Karpas-422 (cell line): ENCODE results near the gene BANF2. TPM values are rescaled to one million over a fixed set of nuclear protein-coding genes. Genes with fewer than 3 reads are reported as not detected.

Experiments used
- DNase-seq: peaks from one replicate; pipeline ENCODE4 v3.0.0-alpha.2; 2015
- H2AFZ ChIP-seq: fragments of 200-600 bp; sonication (generic); 2 replicates; pipeline ENCODE4 v1.6.1; 2014; ENCODE audit warnings: antibody characterized with exemption, low read length, mixed read lengths
- H3K27ac ChIP-seq: fragments of 200-600 bp; sonication (generic); 2 replicates; pipeline ENCODE4 v1.5.1; 2014; ENCODE audit warnings: mild to moderate bottlenecking, low read length, moderate library complexity
- H3K27me3 ChIP-seq: fragments of 200-600 bp; sonication (generic); 2 replicates; pipeline ENCODE4 v1.6.1; 2014; ENCODE audit warnings: low read length, mixed read lengths
- H3K36me3 ChIP-seq: fragments of 200-600 bp; sonication (generic); 2 replicates; pipeline ENCODE4 v1.6.1; 2014; ENCODE audit warnings: low read length, mixed read lengths; ENCODE audit not compliant: insufficient read depth
- H3K4me1 ChIP-seq: fragments of 200-600 bp; sonication (generic); 2 replicates; pipeline ENCODE4 v1.6.1; 2014; ENCODE audit warnings: mild to moderate bottlenecking, low read length, mixed read lengths
- H3K4me2 ChIP-seq: fragments of 200-600 bp; sonication (generic); 2 replicates; pipeline ENCODE4 v1.6.1; 2014; ENCODE audit warnings: low read length, low read depth, mild to moderate bottlenecking; ENCODE audit not compliant: poor library complexity, severe bottlenecking
- H3K4me3 ChIP-seq: fragments of 200-600 bp; sonication (generic); 2 replicates; pipeline ENCODE4 v1.5.1; 2014; ENCODE audit warnings: mild to moderate bottlenecking, antibody characterized with exemption, low read length, mixed read lengths
- H3K79me2 ChIP-seq: fragments of 200-600 bp; sonication (generic); 2 replicates; pipeline ENCODE4 v1.6.1; 2014; ENCODE audit warnings: mild to moderate bottlenecking, low read length, mixed read lengths
- H3K9ac ChIP-seq: fragments of 200-600 bp; sonication (generic); 2 replicates; pipeline ENCODE4 v1.6.0; 2014; ENCODE audit warnings: low read length
- H3K9me2 ChIP-seq: fragments of 200-600 bp; sonication (generic), shearing (Covaris generic); replicated peaks from 2 replicates; pipeline ENCODE4 v1.6.0; 2014; ENCODE audit warnings: mild to moderate bottlenecking, low read length, moderate library complexity; ENCODE audit not compliant: insufficient read depth
- H3K9me3 ChIP-seq: fragments of 300-700, 200-600 bp; sonication (generic); 2 replicates; pipeline ENCODE4 v1.6.1; 2014; ENCODE audit warnings: low read length, mixed read lengths
- H4K20me1 ChIP-seq: fragments of 200-600 bp; sonication (generic); 2 replicates; pipeline ENCODE4 v1.6.1; 2014; ENCODE audit warnings: mild to moderate bottlenecking, antibody characterized with exemption, low read length, low read depth; ENCODE audit not compliant: insufficient read depth
- total RNA-seq: library from RNA; depleted of rRNA; stranded (reverse); fragments of >200 nt; shearing (Covaris generic); gene quantifications from 2 replicates; pipeline ENCODE4 v1.2.3, GENCODE V29; 2014; ENCODE audit warnings: low replicate concordance

Gene BANF2
- total RNA-seq, 1 experiment from 2014 or later, result not detected

DNA sequence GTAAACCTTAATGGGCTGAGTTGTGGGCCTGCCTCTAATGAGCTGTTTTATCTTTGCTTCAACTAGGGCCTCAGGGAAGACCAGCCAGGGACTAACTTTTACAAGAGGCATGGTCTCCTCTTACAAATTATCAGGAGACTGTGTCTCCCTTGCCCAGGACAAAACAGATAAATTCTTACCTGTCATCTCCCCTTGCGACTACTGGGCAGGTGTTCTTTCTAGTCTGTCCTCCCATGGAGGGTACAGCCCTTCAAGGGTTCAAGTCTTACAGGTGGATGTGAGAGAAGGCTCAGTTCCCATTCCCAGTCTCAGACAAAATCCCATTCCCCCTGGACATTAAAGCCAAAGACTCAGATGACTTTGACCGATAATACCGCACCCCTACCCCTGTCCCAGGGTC is 31.3 kb upstream of the BANF2 start:
- Histone ChIP-seq H3K9ac (no peak overlapping the region), H3K27me3 (no peaks in the 10 kb centered on the region), H3K9me2 (no peaks in the 10 kb centered on the region), H4K20me1 (peaks cover 13% of the 10 kb centered on the region; the same call in 1 of the 2 replicates), H3K4me2 (no peak overlapping the region), H3K79me2 (no peaks in the 10 kb centered on the region), H3K4me3 (no peak overlapping the region), H3K36me3 (no peaks in the 10 kb centered on the region), H3K9me3 (no peaks in the 10 kb centered on the region), H3K27ac (no peak overlapping the region), H2AFZ (no peak overlapping the region), H3K4me1 (no peaks in the 10 kb centered on the region)
- DNase-seq, result no peak

DNA sequence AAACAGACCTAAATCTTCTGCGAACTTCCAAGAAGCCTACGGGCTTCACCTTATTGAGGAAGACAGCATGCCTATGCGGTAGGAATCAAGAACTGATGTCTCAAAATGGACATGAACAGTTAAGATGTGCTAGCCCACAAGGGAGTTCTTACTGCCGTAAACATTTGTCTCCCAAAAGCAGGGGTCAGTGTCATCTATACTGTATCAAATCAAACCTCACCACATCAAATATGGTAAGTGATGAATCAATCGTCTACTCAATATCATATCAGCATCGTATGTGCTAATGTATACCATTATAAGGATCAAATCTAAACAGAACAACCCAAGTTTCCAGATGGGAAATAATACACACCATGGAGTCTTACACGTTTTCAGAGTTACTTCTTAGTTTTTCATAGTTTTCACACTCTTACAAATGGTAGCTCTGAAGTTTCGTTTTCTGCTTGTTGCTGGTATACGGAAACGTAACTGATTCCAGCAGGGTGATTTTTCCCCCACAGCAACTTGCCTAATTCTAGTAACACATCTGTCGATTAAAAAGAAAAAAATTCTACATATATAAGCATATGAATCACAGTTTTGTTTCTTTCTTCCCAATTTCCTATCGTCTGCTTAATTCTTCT is 30.3 kb upstream of the BANF2 start:
- no peak for DNase-seq
- no peaks in the 10 kb centered on the region for H3K27me3 ChIP-seq
- H3K4me2 ChIP-seq, result no peak overlapping the region
- peaks cover 7% of the 10 kb centered on the region; the same call in 1 of the 2 replicates for H4K20me1 ChIP-seq
- H2AFZ ChIP-seq, result no peak overlapping the region
- no peaks in the 10 kb centered on the region for H3K36me3 ChIP-seq
- no peaks in the 10 kb centered on the region for H3K79me2 ChIP-seq
- H3K4me1 ChIP-seq, result no peaks in the 10 kb centered on the region
- H3K9me2 ChIP-seq, result no peaks in the 10 kb centered on the region
- H3K9ac ChIP-seq, result no peak overlapping the region
- H3K4me3 ChIP-seq, result no peak overlapping the region
- H3K9me3 ChIP-seq, result no peaks in the 10 kb centered on the region
- no peak overlapping the region for H3K27ac ChIP-seq

- no peaks in the 10 kb centered on the region for H3K9me2 ChIP-seq
- H3K27me3 ChIP-seq, result no peaks in the 10 kb centered on the region
- DNase-seq, result no peak
- H3K79me2 ChIP-seq, result no peaks in the 10 kb centered on the region
- H3K9me3 ChIP-seq, result no peaks in the 10 kb centered on the region
- H3K4me3 ChIP-seq, result no peak overlapping the region
- H2AFZ ChIP-seq, result no peak overlapping the region
- H3K36me3 ChIP-seq, result no peaks in the 10 kb centered on the region
- no peaks in the 10 kb centered on the region for H3K4me1 ChIP-seq
- H3K4me2 ChIP-seq, result no peak overlapping the region
- H3K27ac ChIP-seq, result no peak overlapping the region
- H3K9ac ChIP-seq, result no peak overlapping the region
- peaks cover 12% of the 10 kb centered on the region for H4K20me1 ChIP-seq
Observed at GRCh38 chr20:17671011-17671410, 28.8 kb upstream of the BANF2 start.

DNA sequence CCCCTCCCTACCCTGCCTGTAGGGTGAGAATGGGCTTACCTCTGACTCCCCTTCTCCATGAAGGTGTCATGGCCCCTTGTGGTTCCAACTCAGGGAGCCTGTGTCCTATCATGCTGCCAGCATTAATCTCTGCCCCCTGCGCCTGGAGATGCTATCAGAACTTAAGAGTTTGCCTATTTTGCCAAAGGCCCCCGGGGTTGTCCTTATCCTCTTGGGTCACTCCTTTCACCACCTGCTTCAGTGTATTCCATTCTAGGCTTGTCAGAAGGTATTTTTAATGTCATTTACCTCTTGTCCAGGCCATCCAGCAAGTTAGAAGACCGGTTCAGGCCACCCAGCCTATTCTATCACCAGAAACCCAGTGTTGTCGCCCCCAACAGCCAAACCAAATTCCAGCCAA is 28.2 kb upstream of the BANF2 start:
- Histone ChIP-seq H2AFZ (no peak overlapping the region), H3K9me2 (no peaks in the 10 kb centered on the region), H3K27me3 (no peaks in the 10 kb centered on the region), H3K27ac (no peak overlapping the region), H4K20me1 (peaks cover 17% of the 10 kb centered on the region), H3K9me3 (no peaks in the 10 kb centered on the region), H3K4me2 (no peak overlapping the region), H3K4me1 (no peaks in the 10 kb centered on the region), H3K79me2 (no peaks in the 10 kb centered on the region), H3K36me3 (no peaks in the 10 kb centered on the region), H3K9ac (no peak overlapping the region), H3K4me3 (no peak overlapping the region)
- DNase-seq, result no peak

DNA sequence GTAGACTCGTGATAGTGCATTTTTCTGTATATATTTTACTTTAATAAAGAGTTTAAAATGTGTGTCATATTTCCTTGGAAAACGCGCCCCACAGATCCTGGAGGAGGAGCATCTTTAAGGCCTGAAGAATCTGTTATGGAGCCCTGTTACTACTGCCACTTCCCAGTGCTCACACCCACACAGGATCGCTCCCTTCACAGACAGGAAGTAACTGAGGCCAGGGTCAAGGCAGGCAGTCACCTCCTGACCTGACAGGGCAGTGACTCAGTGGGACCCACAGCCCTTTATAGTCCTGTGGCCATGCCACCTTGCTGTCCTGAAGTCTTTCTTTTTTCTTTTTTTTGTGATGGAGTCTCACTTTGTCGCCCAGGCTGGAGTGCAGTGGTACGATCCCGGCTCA is 26.7 kb upstream of the BANF2 start:
- peaks cover 18% of the 10 kb centered on the region for H4K20me1 ChIP-seq

DNA sequence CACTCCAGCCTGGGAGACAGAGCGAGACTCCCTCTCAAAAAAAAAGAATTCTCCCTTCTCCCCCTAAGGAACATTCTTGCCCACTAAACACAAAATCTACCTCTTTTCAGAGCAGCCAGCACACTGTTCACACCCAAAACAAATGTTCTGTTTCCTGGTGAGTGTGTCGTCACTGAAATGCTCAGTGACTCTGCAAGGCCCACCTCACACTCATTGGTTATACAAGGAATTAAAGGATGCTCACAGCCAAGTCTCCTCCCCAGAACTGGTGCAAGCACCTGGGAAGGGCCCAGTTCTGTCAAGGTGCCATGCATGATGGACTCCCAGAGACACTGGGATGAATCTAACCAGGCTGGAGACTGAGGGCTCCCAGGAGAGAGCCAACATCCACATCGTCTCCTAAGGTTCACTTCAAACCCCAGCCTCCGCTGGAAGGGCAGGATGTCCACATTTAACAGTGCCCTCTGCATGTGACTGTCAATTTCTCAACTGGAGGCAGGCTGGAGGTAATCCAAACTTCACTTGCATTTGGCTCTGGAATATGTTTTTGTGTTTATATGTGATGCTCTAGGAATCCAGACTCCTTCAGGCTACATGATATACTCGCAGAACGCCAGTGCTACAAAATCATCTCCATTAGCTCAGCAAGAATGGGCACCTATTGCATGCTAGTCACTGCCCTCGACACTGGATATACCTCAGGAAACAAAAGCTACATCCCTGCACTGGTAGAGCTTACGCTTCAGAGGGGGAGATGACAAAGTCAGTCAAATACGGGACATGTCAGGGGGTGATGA is 24.8 kb upstream of the BANF2 start:
- no peak for DNase-seq
- no peaks in the 10 kb centered on the region for H3K79me2 ChIP-seq

More for the DNA sequence above, 26.7 kb upstream of the BANF2 start:
- Histone ChIP-seq H3K4me2 (no peak overlapping the region), H3K4me3 (no peak overlapping the region), H3K9ac (no peak overlapping the region), H3K9me3 (no peaks in the 10 kb centered on the region), H3K27ac (no peak overlapping the region), H3K79me2 (no peaks in the 10 kb centered on the region), H3K9me2 (no peaks in the 10 kb centered on the region), H3K36me3 (no peaks in the 10 kb centered on the region), H2AFZ (no peak overlapping the region), H3K27me3 (no peaks in the 10 kb centered on the region), H3K4me1 (no peaks in the 10 kb centered on the region)
- no peak for DNase-seq

DNA sequence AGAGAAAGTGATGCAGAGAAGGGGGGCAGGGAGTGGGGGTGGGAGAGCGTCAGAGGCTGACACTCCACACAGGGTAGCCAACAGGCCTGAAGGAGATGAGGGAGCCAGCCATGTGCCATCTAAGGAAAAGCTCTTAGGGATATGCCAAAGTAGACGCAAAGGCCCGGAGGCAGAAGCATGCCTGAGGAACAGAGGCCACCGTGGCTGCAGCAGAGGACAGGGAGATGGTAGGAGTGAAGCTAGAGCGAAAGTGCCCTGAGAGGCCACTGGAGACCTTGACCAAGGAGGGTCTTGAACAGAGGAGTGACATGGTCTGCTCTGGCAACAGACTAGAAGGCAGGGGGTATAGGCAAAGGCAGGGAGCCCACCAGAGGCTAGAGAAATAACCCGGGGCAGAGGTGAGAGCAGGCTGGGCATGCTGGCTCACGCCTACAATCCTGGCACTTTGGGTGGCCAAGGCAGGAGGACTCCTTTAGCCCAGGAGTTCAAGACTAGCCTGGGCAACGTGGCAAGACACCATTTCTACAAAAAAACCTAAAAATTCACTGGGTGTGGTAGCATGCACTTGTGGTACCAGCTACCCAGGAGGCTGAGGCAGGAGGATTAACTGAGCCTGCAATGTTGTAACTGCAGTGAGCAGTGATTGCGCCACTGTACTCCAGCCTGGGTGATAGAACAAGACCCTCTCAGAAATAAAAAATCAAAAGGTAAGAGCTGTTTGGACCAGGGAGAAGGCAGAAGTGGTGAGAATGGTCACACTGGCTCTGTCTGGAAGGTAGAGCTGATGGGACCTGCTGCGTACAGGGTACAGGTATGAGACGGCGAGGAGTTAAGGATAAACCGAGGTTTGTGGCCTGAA is 24.0 kb upstream of the BANF2 start:
- Histone ChIP-seq H2AFZ (no peak overlapping the region), H3K4me1 (peaks cover 6% of the 10 kb centered on the region), H3K9me3 (no peaks in the 10 kb centered on the region), H3K27ac (no peak overlapping the region), H3K9ac (no peak overlapping the region), H3K36me3 (no peaks in the 10 kb centered on the region), H3K4me2 (no peak overlapping the region), H3K9me2 (no peaks in the 10 kb centered on the region), H3K4me3 (no peak overlapping the region), H4K20me1 (peaks cover 22% of the 10 kb centered on the region; the same call in 1 of the 2 replicates), H3K79me2 (no peaks in the 10 kb centered on the region), H3K27me3 (no peaks in the 10 kb centered on the region)
- no peak for DNase-seq

More for the DNA sequence above, 24.8 kb upstream of the BANF2 start:
- H2AFZ ChIP-seq, result no peak overlapping the region
- H3K27me3 ChIP-seq, result no peaks in the 10 kb centered on the region
- H3K4me3 ChIP-seq, result no peak overlapping the region
- H3K4me2 ChIP-seq, result no peak overlapping the region
- no peaks in the 10 kb centered on the region for H3K9me3 ChIP-seq
- no peaks in the 10 kb centered on the region for H3K4me1 ChIP-seq
- H4K20me1 ChIP-seq, result peaks cover 18% of the 10 kb centered on the region; the same call in 1 of the 2 replicates
- H3K36me3 ChIP-seq, result no peaks in the 10 kb centered on the region
- no peak overlapping the region for H3K27ac ChIP-seq
- no peaks in the 10 kb centered on the region for H3K9me2 ChIP-seq
- no peak overlapping the region for H3K9ac ChIP-seq

GRCh38 chr20:17676378-17676759 is 23.4 kb upstream of the BANF2 start:
- peaks cover 21% of the 10 kb centered on the region; the same call in 1 of the 2 replicates for H4K20me1 ChIP-seq
- no peaks in the 10 kb centered on the region for H3K9me3 ChIP-seq
- no peak overlapping the region for H3K9ac ChIP-seq
- no peaks in the 10 kb centered on the region for H3K27me3 ChIP-seq
- H2AFZ ChIP-seq, result no peak overlapping the region
- no peak overlapping the region for H3K27ac ChIP-seq
- no peak overlapping the region for H3K4me3 ChIP-seq
- H3K9me2 ChIP-seq, result no peaks in the 10 kb centered on the region
- no peaks in the 10 kb centered on the region for H3K36me3 ChIP-seq
- DNase-seq, result no peak
- H3K4me1 ChIP-seq, result peaks cover 7% of the 10 kb centered on the region
- no peak overlapping the region for H3K4me2 ChIP-seq
- H3K79me2 ChIP-seq, result no peaks in the 10 kb centered on the region
